HCT116 (cell line): ENCODE results near the gene ZNF213. TPM values are rescaled to one million over a fixed set of nuclear protein-coding genes. Genes with fewer than 3 reads are reported as not detected.

Experiments
- ATAC-seq: fragments of 200-7000 bp; cut with Tn5 transposase; 2 replicates; pipeline ENCODE4 v1.9.1; 2020; ENCODE audit warnings: mild to moderate bottlenecking, moderate library complexity
- BruUV-seq: library from RNA; stranded (reverse); fragments of 400-500 nt; replicated peaks from 2 replicates; lab custom pipeline; 2021; lab: Mats Ljungman, UMichigan
- CTCF ChIA-PET: fragments of 300-600 bp; sonication (Branson Sonifier 250); formaldehyde crosslinking; loops from one replicate; lab custom pipeline; 2021; ENCODE audit warnings: antibody characterized with exemption; lab: Charles Lee
- POLR2A ChIA-PET: fragments of 300-600, 350-600 bp; sonication (Branson Sonifier 250); formaldehyde crosslinking; loops from one replicate; lab custom pipeline; 2021; ENCODE audit warnings: antibody characterized with exemption; lab: Charles Lee
- RAD21 ChIA-PET, 2 experiments: fragments of 300-600 bp; sonication (Branson Sonifier 250); formaldehyde crosslinking; loops; one replicate each; lab custom pipeline; 2023; ENCODE audit warnings: low total read pairs in 2 of 2; ENCODE audit not compliant: uncharacterized antibody in 2 of 2, unreplicated experiment in 2 of 2, low non-redundant PET in 1 of 2; lab: Charles Lee
- DNase-seq: peaks from one replicate; pipeline ENCODE4 v3.0.0-alpha.2; 2010; ENCODE audit warnings: low read depth, low spot score
- H2AFZ ChIP-seq: fragments of 200-600 bp; shearing (Covaris generic), sonication (generic); 2 replicates; pipeline ENCODE4 v1.6.1; 2017; ENCODE audit warnings: low read depth, mixed run types, mixed read lengths, antibody characterized with exemption, low read length; ENCODE audit not compliant: poor library complexity, severe bottlenecking
- H3K27ac ChIP-seq: 2 replicates; pipeline ENCODE4 v1.5.1; 2012; ENCODE audit warnings: low read depth, low read length
- H3K27me3 ChIP-seq: fragments of 200-600 bp; sonication (generic); 2 replicates; pipeline ENCODE4 v1.6.1; 2016; ENCODE audit warnings: mixed run types, low read length, mixed read lengths; ENCODE audit not compliant: insufficient read depth
- H3K36me3 ChIP-seq, 2 experiments: fragments of 200-500 bp in 1 of 2; fragments of 200-600 bp in 1 of 2; sonication (Bioruptor generic) in 1 of 2; sonication (generic) in 1 of 2; 2 replicates each; pipeline versions ENCODE4 v1.5.1 to v1.6.1; 2014 to 2016; ENCODE audit warnings: low read length in 2 of 2, inconsistent platforms in 1 of 2, mixed read lengths in 1 of 2, mixed run types in 1 of 2; ENCODE audit not compliant: insufficient read depth in 2 of 2, control insufficient read depth in 1 of 2
- H3K4me1 ChIP-seq, 2 experiments: fragments of 200-600 bp in 1 of 2; sonication (generic) in 1 of 2; 2 replicates each; pipeline versions ENCODE4 v1.5.1 to v1.6.1; 2012 to 2017; ENCODE audit warnings: low read length in 2 of 2, inconsistent platforms in 1 of 2, mild to moderate bottlenecking in 1 of 2, mixed read lengths in 1 of 2, mixed run types in 1 of 2, moderate library complexity in 1 of 2; ENCODE audit not compliant: insufficient read depth in 2 of 2, control insufficient read depth in 1 of 2
- H3K4me2 ChIP-seq: fragments of 200-600 bp; sonication (generic); 2 replicates; pipeline ENCODE4 v1.6.1; 2017; ENCODE audit warnings: mixed run types, low read length, mixed read lengths
- H3K4me3 ChIP-seq, 2 experiments: fragments of 200-600 bp in 1 of 2; sonication (generic) in 1 of 2; replicated peaks in 1 of 2; 2 replicates each; pipeline ENCODE4 v1.5.1; 2011 to 2016; ENCODE audit warnings: low read length in 2 of 2, control low read depth in 1 of 2, low read depth in 1 of 2, mild to moderate bottlenecking in 1 of 2, mixed read lengths in 1 of 2, mixed run types in 1 of 2
- H3K79me2 ChIP-seq: fragments of 200-600 bp; sonication (generic); 2 replicates; pipeline ENCODE4 v1.6.1; 2017; ENCODE audit warnings: mild to moderate bottlenecking, mixed run types, low read length, moderate library complexity, mixed read lengths; ENCODE audit not compliant: insufficient read depth
- H3K9ac ChIP-seq: fragments of 200-600 bp; sonication (generic); 2 replicates; pipeline ENCODE4 v1.6.1; 2016; ENCODE audit warnings: low read length, mixed read lengths
- H3K9me2 ChIP-seq: fragments of 200-600 bp; sonication (generic), shearing (Covaris generic); 2 replicates; pipeline ENCODE4 v1.6.1; 2017; ENCODE audit warnings: mixed run types, mild to moderate bottlenecking, moderate library complexity; ENCODE audit not compliant: insufficient read depth
- H3K9me3 ChIP-seq, 2 experiments: fragments of 200-500 bp in 1 of 2; fragments of 200-600 bp in 1 of 2; sonication (Bioruptor generic) in 1 of 2; sonication (generic) in 1 of 2; 2 replicates each; pipeline ENCODE4 v1.6.1; 2014 to 2017; ENCODE audit warnings: low read length in 2 of 2, mixed read lengths in 2 of 2, inconsistent platforms in 1 of 2, low read depth in 1 of 2, mild to moderate bottlenecking in 1 of 2, mixed run types in 1 of 2, moderate library complexity in 1 of 2; ENCODE audit not compliant: control insufficient read depth in 1 of 2, insufficient read depth in 1 of 2
- H4K20me1 ChIP-seq: fragments of 200-600 bp; sonication (generic), shearing (Covaris generic); 2 replicates; pipeline ENCODE4 v1.6.1; 2017; ENCODE audit warnings: mixed run types, mild to moderate bottlenecking, moderate library complexity; ENCODE audit not compliant: insufficient read depth
- ATF3 ChIP-seq: IDR thresholded peaks from 2 replicates; pipeline ENCODE4 v1.6.1; 2012
- CTCF ChIP-seq, 3 experiments: fragments of 200-600 bp in 1 of 3; sonication (generic) in 1 of 3; IDR thresholded peaks in 2 of 3; conservative IDR thresholded peaks in 1 of 3; 2 replicates each; pipeline ENCODE4 v1.5.1; 2012 to 2017; ENCODE audit warnings: low read depth in 2 of 3, low read length in 2 of 3, antibody characterized with exemption in 1 of 3, borderline replicate concordance in 1 of 3, control low read depth in 1 of 3, mild to moderate bottlenecking in 1 of 3, mixed read lengths in 1 of 3, mixed run types in 1 of 3, moderate library complexity in 1 of 3; ENCODE audit not compliant: insufficient read depth in 1 of 3
- EGR1 ChIP-seq: IDR thresholded peaks from 2 replicates; pipeline ENCODE4 v1.6.1; 2012; ENCODE audit warnings: low read depth
- EZH2 ChIP-seq: fragments of 200-600 bp; sonication (generic); IDR thresholded peaks from 2 replicates; pipeline ENCODE4 v1.6.1; 2017; ENCODE audit warnings: antibody characterized with exemption, mixed run types
- EZH2phosphoT487 ChIP-seq: fragments of 200-600 bp; IDR thresholded peaks from 2 replicates; pipeline ENCODE4 v1.6.1; 2018; ENCODE audit warnings: antibody characterized with exemption, borderline replicate concordance
- FOSL1 ChIP-seq: IDR thresholded peaks from 2 replicates; pipeline ENCODE4 v1.6.1; 2012; ENCODE audit warnings: low read depth
- POLR2A ChIP-seq: IDR thresholded peaks from 2 replicates; pipeline ENCODE4 v1.7.0; 2011; ENCODE audit warnings: borderline replicate concordance; ENCODE audit not compliant: insufficient read depth, insufficient read length; ENCODE audit errors: extremely low read depth
- POLR2AphosphoS5 ChIP-seq: IDR thresholded peaks from 2 replicates; pipeline ENCODE4 v1.6.1; 2011; ENCODE audit warnings: mild to moderate bottlenecking, low read depth, low read length, moderate library complexity
- RAD21 ChIP-seq: IDR thresholded peaks from 2 replicates; pipeline ENCODE4 v1.6.1; 2012; ENCODE audit warnings: low read depth, mild to moderate bottlenecking
- SP1 ChIP-seq: IDR thresholded peaks from 2 replicates; pipeline ENCODE4 v1.6.1; 2012; ENCODE audit warnings: low read depth
- SRF ChIP-seq: IDR thresholded peaks from 2 replicates; pipeline ENCODE4 v1.6.1; 2012; ENCODE audit warnings: low read depth
- TCF7L2 ChIP-seq: IDR thresholded peaks from 2 replicates; pipeline ENCODE4 v1.7.0; 2011; ENCODE audit warnings: borderline replicate concordance, inconsistent platforms; ENCODE audit not compliant: insufficient read depth, insufficient read length; ENCODE audit errors: extremely low read depth
- YY1 ChIP-seq: IDR thresholded peaks from 2 replicates; pipeline ENCODE4 v1.6.1; 2011; ENCODE audit warnings: low read length, low read depth, moderate library complexity, mild to moderate bottlenecking; ENCODE audit not compliant: insufficient replicate concordance; ENCODE audit errors: extremely low read depth
- ZBTB33 ChIP-seq: IDR thresholded peaks from 2 replicates; pipeline ENCODE4 v1.6.1; 2011; ENCODE audit warnings: mild to moderate bottlenecking, low read length, moderate library complexity; ENCODE audit not compliant: insufficient replicate concordance; ENCODE audit errors: extremely low read depth
- ZFX ChIP-seq: fragments of 450-650 bp; IDR thresholded peaks from 2 replicates; pipeline ENCODE4 v1.6.1; 2017
- ZNF274 ChIP-seq: fragments of 200-500 bp; sonication (Bioruptor generic); IDR thresholded peaks from 2 replicates; pipeline ENCODE4 v1.6.1; 2014; ENCODE audit warnings: mild to moderate bottlenecking, low read depth, low read length, inconsistent platforms
- intact Hi-C: fragments of 100-400 bp; cut with micrococcal nuclease; formaldehyde crosslinking; loops from 2 replicates; pipeline ENCODE4 v1.10.0; 2022
- total RNA-seq: library from RNA; stranded (reverse); gene quantifications from one replicate; pipeline ENCODE4 v1.2.1, GENCODE V29; 2021; ENCODE audit not compliant: unreplicated experiment

The ZNF213 gene
- total RNA-seq, 1 experiment from 2014 or later = 11.0 TPM

- H3K27ac ChIP-seq = peak overlapping the region; percentile 91
- peak; percentile 91 for TF ChIP-seq POLR2AphosphoS5
- peak; percentile 73 for TF ChIP-seq ZBTB33
- TF ChIP-seq RAD21 = no peak
- no peak for TF ChIP-seq ZNF274
- no peak for TF ChIP-seq FOSL1
- TF ChIP-seq TCF7L2 = no peak
- peak; percentile 24 for TF ChIP-seq YY1
- no peak for TF ChIP-seq ATF3
- TF ChIP-seq SRF = no peak
- peak; percentile 40 for TF ChIP-seq POLR2A
- peak; percentile 31; the same call in 1 of the 2 replicates for TF ChIP-seq ZFX
- TF ChIP-seq EZH2 = no peak
- TF ChIP-seq EGR1 = no peak
- TF ChIP-seq EZH2phosphoT487 = no peak
- no peak for TF ChIP-seq CTCF (IDR thresholded peaks at IDR 0.05 in 2 of 3, conservative IDR thresholded peaks at IDR 0.05 in 1 of 3; ENCODE audit: borderline replicate concordance in 1 of 3, insufficient read depth in 1 of 3, low read depth in 2 of 3, low read length in 2 of 3)
- TF ChIP-seq SP1 = no peak
- ATAC-seq (peak; percentile 62), DNase-seq (peak; percentile 88)
- peak overlapping the region; percentile 99 for H3K4me2 ChIP-seq
- H3K9ac ChIP-seq = peak overlapping the region; percentile 80
- POLR2A ChIA-PET = interaction anchor here (1.0 to 3.1 kb wide), 6 partner anchors 9 to 29 kb away, joined by 3 to 20 read pairs (median 8); partner anchors contain the start of genes OR1F1 and ZNF213
- RAD21 ChIA-PET = interaction anchor here (0.6 to 1.3 kb wide), 4 partner anchors 8 to 29 kb away, joined by 3 to 5 read pairs (median 4); no protein-coding TSS in a partner anchor
- no peaks in the 10 kb centered on the region for H3K9me3 ChIP-seq
- no peaks in the 10 kb centered on the region for H3K27me3 ChIP-seq
- no peaks in the 10 kb centered on the region for H4K20me1 ChIP-seq
- TSS peak; percentile 69 for BruUV-seq
- H3K9me2 ChIP-seq = no peaks in the 10 kb centered on the region
- CTCF ChIA-PET = interaction anchor here (0.8 to 2.5 kb wide), 8 partner anchors 9 to 127 kb away, joined by 3 to 11 read pairs (median 4); partner anchors contain the start of gene ZNF213
- peak overlapping the region; percentile 67 to 78 for H3K4me3 ChIP-seq
- peak overlapping the region; percentile 84 for H2AFZ ChIP-seq
- H3K79me2 ChIP-seq = no peaks in the 10 kb centered on the region
- H3K36me3 ChIP-seq = no peaks in the 10 kb centered on the region
- H3K4me1 ChIP-seq = peaks cover 14 to 61% of the 10 kb centered on the region in 2 experiments; a peak in 3 of 4 replicates
- intact Hi-C loops = loop anchor here (1.0 kb wide), 1 partner anchor 8 kb away; no protein-coding TSS in a partner anchor
Measured at GRCh38 chr16:3158510-3159314, 23.9 kb downstream of the ZNF213 start.
